DMS153 (cell line): ENCODE data around the gene ANP32E.
"Not testable (repeated sequence)": the region's sequence is repeated elsewhere in the genome, so short reads cannot be mapped to it uniquely, and the experiment has no call there.

Experiments used
- DNase-seq: peaks from one replicate; lab custom pipeline; 2025; lab: John Stamatoyannopoulos, UW

The ANP32E gene

GRCh38 chr1:150256554-150257341 is 20.8 kb upstream of the ANP32E start:
- DNase-seq: no peak

- no peak for DNase-seq
Measured at GRCh38 chr1:150256198-150256553, 20.3 kb upstream of the ANP32E start.

- DNase-seq: no peak
Measured at GRCh38 chr1:150249936-150250335, 14.0 kb upstream of the ANP32E start.

- no peak for DNase-seq
Measured at GRCh38 chr1:150243003-150243402, 7.1 kb upstream of the ANP32E start.

- no peak for DNase-seq
Measured at GRCh38 chr1:150237746-150238145, 1.8 kb upstream of the ANP32E start.

- not testable (repeated sequence) for DNase-seq
Measured at GRCh38 chr1:150237176-150237575, 1.3 kb upstream of the ANP32E start.

GRCh38 chr1:150236614-150237100 is 745 bp upstream of the ANP32E start:
- no peak for DNase-seq

GRCh38 chr1:150235294-150235851 is 539 bp downstream of the ANP32E start:
- no peak for DNase-seq

- DNase-seq: peak; percentile 55
Measured at GRCh38 chr1:150234566-150235293, 1.2 kb downstream of the ANP32E start.

GRCh38 chr1:150234309-150234565 is 1.7 kb downstream of the ANP32E start:
- DNase-seq: no peak

GRCh38 chr1:150233359-150234308 is 2.3 kb downstream of the ANP32E start:
- DNase-seq: no peak

- DNase-seq: not testable (repeated sequence)
Measured at GRCh38 chr1:150232921-150233320, 3.0 kb downstream of the ANP32E start.

GRCh38 chr1:150228246-150228645 is 7.7 kb downstream of the ANP32E start:
- not testable (repeated sequence) for DNase-seq

GRCh38 chr1:150227228-150227627 is 8.7 kb downstream of the ANP32E start:
- no peak for DNase-seq

- DNase-seq: no peak
Measured at GRCh38 chr1:150226486-150226885, 9.4 kb downstream of the ANP32E start.

GRCh38 chr1:150225546-150225945 is 10.4 kb downstream of the ANP32E start:
- DNase-seq: no peak

- DNase-seq: no peak
Measured at GRCh38 chr1:150224983-150225382, 10.9 kb downstream of the ANP32E start.

GRCh38 chr1:150221552-150221951 is 14.4 kb downstream of the ANP32E start:
- DNase-seq: no peak

GRCh38 chr1:150215855-150216254 is 20.1 kb downstream of the ANP32E start:
- DNase-seq: not testable (repeated sequence)

GRCh38 chr1:150214099-150214756 is 21.7 kb downstream of the ANP32E start:
- DNase-seq: not testable (repeated sequence)
